Activated T-cell treated with anti-CD3 and anti-CD28 coated beads for 48 hours (primary cell): ENCODE measurements around the gene SERAC1.

Experiments
- DNase-seq: peaks from one replicate; pipeline ENCODE4 v3.0.0-alpha.2; 2020; ENCODE audit warnings: low read depth

The SERAC1 gene

GRCh38 chr6:158078320-158078719 lies 89.7 kb downstream of the SERAC1 start:
- DNase-seq: no peak

DNA sequence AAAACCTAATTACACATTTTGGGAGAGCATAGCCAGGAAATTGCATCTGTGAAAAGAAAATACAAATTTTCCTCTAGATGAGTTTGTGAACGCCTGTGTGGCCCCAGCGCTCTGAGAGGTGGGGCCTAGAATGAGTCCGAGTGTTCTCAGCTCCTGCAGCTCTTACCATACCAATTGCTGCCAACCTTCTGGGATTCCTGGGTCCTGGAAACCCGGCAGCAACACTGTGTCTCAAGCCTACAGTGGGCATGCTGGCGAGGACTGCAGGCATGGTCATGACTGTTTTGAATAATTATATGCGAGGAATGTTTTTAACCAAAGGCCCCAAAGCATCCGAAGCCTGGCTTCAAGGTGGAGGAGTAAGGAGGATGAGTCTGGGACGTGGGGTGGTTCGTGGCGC lies 90.4 kb downstream of the SERAC1 start:
- no peak for DNase-seq

DNA sequence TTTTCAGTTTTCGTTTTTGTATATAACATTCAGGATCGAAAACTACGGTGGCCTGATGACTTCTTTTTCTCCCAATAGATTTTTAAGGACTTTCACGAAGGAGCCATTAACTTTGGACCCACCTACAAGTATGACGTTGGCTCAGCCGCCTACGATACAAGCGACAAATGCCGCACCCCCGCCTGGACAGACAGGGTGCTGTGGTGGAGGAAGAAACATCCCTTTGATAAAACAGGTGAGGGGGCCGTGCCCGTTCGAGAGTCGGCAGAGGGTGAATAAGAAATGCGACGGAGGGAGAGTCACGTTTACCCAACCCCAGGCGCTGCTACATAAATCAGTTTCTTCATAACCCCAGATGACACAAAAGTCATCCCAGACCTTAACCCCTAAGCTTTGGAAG lies 91.5 kb downstream of the SERAC1 start:
- DNase-seq: no peak

DNA sequence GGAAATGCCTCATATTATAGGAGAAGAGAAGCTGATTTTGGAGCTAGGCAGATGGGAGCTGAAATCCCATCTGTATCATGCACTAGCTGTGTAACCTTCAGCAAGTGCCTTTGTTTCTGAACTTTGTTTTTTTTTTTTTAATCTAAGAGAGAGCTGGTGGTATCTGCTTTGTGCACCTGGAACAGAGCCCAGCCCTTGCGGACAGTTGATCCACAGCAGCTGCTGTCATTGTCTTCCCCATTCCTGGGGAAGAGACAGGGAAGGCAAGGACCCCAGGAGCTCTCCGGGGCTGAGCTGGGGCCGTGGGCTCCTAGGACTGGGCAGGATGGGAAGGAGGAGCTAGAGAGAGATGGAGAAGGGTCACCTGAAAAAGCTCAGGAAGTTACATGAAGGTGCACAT lies 94.3 kb downstream of the SERAC1 start:
- DNase-seq: no peak

- DNase-seq: peak; percentile 58
Measured at GRCh38 chr6:158072083-158072721, 95.9 kb downstream of the SERAC1 start.

- DNase-seq: no peak
Measured at GRCh38 chr6:158071121-158072082, 96.7 kb downstream of the SERAC1 start.

DNA sequence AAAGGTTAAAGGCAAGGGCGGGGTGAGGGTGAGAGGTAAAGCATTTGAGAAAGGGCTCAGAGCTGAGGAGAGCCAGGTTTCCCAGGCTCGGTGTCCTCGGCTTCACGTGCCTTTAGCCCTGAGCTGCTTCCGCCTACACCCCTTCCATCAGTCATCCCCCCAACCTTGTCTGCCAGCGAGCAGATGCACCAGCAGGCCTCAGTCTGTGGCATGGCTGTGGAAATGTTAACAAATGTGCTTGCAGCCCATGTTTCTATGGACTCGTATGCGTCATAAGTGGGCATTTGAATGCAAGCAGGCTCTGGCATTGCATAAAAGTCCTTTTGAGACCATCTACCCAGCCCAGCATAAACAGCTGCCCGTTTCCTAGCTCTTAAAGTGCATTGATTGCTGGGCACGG lies 97.5 kb downstream of the SERAC1 start:
- DNase-seq: no peak

DNA sequence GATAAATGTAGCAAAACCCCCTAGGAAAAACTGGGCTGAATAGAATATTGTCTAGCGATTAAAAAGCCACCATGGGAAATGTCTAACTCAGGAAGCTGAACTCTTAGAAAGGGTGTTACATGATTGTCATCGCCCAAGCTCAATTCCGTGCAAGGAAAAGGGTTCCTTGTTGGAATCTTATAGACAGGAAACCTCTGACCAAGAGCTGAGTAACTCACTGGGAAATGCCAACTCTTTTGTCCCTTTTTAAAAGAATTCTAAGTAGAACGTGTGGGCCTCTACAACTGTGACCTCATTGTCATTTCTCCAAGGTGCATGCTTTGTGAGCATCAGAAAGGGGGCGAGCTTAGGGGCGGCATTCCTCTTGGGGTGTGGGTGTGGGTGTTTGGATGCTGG lies 98.3 kb downstream of the SERAC1 start:
- DNase-seq: no peak

DNA sequence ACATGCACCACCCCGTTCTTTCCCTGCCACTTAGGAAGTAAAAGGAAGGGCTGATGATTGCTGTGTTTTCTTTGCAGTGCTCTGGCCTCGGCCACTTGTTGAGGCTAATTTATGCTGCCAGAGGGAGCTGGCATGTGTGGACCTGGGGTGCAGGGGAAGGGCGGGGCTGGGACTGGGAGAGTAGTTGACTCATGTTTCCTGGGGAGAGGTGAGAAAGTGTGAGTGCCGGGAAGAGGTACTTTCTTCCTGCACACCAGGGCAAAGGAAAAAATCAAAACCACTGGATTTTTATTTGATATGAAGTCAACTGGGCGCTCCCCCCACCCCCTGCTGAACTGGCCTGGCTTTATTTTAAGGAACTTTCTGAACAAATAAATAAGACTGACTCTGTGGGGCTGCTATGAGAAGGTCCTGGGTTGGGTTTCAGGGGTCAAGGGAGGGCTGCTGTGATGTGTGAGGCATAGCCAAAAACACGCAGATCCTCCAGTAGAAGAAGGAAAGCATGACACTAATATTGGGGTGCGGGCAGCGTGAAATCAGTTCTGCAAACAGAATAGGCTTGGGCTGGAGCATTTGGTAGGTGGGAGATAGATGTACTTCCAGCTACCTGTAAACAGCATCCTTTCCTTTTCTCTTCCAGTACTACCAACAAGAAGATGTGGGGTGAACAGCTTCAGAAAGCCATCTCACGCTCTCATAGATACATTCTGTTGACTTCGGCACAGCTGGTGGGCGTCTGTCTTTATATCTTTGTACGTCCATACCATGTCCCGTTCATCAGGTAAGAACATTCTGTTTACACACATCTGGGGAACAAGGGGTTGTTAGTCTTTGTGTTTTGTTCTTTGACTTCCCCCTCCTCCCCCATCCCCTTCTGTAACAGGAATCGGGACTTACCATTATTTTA lies 98.9 kb downstream of the SERAC1 start:
- DNase-seq: no peak

DNA sequence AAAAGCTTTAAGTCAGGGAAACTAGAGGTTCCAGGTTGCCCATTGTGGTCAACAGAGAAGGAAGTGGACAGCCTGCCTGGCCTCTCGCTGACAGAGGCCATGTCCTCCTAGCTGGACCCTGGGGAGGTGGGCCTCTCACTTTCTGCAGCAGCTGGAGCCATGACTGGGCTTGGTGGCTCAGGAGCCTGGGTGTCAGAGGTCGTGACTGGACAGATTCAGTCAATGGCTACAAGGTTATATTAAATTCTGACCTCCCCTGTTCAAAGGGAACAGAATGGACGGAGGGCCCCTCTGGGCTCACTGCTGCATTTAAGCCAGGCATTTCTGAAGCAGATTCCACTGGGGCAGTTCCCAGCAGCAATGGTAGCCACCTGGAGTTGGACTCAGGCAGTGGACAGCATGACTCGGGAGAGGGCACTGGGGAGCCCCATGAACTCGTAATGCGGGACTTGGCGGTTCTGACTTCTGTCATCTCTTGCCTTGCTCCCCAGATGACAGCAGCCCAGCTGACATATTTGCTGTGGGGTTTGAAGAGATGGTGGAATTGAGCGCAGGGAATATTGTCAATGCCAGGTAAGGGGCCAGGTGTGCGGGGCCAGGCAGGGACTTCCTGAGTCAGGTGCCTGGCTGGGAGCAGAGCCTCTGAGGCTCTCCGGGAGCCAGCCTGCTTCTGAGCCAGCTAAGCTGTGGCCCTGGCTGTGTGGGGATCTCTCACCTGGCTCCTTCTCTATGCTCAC lies 99.7 kb downstream of the SERAC1 start:
- no peak for DNase-seq

DNA sequence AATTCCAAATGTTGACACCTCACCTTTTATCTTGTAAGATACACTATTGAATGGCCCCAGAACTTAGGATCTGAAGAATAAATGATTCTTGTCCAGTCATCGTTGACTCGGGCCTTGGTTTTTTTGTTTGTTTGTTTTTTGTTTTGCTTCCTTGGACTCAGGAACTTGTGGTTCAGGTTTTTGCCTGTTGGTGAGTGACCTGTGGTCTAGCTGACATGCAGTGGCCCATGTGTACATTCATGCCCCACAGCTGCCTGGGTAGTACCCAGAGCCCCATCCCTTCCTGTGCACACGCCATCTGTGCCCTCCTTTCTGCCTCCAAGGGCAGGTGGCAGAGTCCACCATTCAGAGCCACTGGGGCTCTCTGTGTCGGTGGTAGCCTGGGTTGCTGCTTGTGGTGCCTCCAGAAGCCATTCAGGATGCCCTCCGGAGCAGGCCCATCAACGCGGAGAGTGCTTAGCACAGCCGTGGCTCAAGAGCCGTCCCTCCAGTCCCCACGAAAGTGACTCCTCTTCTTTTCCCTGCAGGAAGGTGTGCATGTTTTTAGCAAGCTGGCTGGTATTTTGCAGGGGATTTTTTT lies 100.5 kb downstream of the SERAC1 start:
- no peak for DNase-seq

DNA sequence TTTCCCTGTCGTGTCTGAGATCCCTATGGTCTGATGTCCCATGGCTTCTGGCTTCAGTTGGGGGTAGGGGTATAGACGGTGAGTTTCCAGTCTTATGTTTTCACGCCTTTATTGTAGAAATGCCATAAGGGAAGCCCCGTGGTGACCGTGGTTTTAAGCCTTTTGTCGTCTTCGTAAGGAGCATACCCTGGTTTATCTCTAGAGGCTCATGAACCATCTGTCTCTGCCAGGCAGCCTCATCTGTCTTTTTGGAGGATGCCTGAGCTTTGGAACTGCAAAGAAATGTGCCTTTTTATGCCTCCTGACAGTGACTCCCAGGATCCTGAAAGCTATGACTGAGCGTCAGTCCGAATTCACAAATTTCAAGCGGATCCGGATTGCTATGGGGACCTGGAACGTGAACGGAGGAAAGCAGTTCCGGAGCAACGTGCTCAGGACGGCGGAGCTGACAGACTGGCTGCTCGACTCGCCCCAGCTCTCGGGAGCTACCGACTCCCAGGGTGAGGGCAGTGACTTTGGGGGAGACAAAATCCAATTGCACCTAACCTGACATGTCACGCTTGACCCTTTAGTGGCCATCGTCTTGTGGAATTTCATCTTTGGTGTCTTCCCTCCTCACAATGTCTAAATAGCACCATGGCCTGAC lies 101.8 kb downstream of the SERAC1 start:
- DNase-seq: no peak

DNA sequence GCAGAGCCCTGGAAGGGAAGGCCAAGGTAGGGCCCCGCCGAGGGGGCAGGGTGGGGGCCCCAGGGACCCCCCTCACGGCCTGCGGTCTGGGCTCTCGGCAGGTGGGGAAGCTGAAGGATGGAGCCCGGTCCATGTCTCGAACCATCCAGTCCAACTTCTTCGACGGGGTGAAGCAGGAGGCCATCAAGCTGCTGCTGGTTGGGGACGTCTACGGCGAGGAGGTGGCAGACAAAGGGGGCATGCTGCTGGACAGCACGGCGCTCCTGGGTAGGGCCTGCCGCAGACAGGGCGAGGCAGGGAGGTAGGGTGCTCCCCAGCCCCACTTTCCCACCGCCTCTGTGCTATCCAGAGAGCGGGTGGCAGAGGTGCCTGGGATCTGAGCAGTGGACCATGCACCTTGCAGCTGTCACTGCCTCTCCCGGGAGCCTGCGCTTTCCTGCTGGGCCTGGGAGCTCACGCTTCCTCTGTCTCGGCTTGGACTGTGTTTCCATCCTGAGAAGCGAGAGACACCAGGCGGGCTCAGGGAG lies 103.3 kb downstream of the SERAC1 start:
- DNase-seq: no peak

DNA sequence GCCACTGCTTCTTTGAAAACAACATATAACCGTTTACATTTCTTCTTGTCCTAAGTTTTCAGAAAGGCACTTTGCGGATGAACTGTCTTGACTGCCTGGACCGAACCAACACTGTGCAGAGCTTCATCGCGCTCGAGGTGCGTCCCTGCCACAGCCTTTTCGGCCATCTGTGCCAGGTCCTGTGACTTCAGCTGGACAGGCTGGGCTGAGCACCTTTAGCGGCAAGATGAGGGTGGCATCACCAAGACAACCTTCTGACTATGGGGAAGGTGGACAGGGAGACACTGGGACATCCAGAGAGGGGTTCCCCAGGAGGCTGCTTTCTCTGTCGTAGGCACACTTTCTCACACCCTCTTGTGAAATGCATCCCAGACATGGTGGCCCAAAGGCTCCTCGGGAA lies 104.3 kb downstream of the SERAC1 start:
- DNase-seq: no peak

DNA sequence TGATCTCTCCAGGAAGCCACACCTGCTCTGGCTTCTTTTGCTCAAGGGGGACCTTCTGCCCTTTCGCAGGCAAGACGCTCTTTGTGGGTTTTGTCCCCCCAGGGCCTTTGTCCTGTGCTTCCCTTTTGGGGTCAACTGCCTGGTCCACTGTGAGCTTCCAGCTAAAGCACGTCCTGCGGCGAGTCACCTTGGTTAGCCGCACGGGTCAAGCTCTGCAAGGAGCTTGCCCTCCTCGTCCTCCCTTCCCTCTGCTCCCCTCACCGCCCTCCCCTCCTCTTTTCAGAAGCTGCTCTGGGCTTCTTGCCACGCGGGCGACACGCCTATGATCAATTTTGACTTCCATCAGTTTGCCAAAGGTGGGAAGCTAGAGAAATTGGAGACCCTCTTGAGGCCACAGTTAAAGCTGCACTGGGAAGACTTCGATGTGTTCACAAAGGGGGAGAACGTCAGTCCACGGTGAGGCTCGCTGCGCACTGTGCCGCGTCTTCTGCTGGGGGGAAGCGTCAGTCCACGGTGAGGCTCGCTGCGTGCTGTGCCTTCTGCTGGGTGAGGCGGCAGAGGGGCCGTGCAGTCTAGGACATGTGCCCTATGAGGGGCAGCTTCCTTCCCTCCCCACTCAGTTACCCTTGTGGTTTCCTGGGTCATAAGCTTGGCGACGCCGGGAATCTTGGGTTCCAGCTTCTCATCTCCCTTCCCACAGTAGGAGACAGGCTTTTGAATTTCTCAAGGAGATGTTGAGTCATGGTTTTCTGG lies 106.2 kb downstream of the SERAC1 start:
- no peak for DNase-seq

- no peak for DNase-seq
Measured at GRCh38 chr6:158061361-158061708, 106.7 kb downstream of the SERAC1 start.

GRCh38 chr6:158060455-158061360 lies 107.4 kb downstream of the SERAC1 start:
- no peak for DNase-seq
